Astrocyte of the spinal cord (primary cell): ENCODE results near the gene GPATCH2.

Experiments
- DNase-seq: peaks from one replicate; pipeline ENCODE4 v3.0.0; 2011; ENCODE audit warnings: low read depth, low spot score
- H3K4me3 ChIP-seq: 2 replicates; pipeline ENCODE4 v1.5.1; 2011; ENCODE audit warnings: low read depth, mild to moderate bottlenecking, low read length, moderate library complexity
- in situ Hi-C: cut with HindIII; loops from 2 replicates; pipeline ENCODE4 v1.10.0; 2017; ENCODE audit warnings: low sequenced_read_pairs
- TF ChIP-seq, protein P1 (sequence below): IDR thresholded peaks from 2 replicates; pipeline ENCODE4 v1.5.1; 2012; ENCODE audit warnings: low read depth, mild to moderate bottlenecking, low read length, inconsistent platforms

GPATCH2 gene

DNA sequence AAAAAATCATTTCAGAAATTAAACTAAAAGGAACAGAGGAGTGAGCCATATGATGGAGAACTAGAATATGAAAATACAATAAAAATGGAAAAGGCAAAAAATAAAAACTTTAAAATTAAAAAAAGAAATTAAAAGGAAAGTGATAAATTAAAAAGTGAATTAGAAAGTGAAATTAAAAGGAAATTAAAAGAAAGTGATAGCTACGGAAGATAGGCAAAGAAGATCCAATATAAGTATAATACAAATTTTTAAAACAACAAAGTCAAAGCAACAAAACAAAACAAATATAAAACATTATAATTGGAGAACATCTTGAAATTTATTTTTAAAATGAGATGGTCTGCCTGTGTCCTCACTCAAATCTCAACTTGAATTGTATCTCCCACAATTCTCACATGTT, 165.8 kb downstream of the GPATCH2 start:
- DNase-seq = no peak
- H3K4me3 ChIP-seq = no peak overlapping the region
- TF ChIP-seq, protein P1, sequence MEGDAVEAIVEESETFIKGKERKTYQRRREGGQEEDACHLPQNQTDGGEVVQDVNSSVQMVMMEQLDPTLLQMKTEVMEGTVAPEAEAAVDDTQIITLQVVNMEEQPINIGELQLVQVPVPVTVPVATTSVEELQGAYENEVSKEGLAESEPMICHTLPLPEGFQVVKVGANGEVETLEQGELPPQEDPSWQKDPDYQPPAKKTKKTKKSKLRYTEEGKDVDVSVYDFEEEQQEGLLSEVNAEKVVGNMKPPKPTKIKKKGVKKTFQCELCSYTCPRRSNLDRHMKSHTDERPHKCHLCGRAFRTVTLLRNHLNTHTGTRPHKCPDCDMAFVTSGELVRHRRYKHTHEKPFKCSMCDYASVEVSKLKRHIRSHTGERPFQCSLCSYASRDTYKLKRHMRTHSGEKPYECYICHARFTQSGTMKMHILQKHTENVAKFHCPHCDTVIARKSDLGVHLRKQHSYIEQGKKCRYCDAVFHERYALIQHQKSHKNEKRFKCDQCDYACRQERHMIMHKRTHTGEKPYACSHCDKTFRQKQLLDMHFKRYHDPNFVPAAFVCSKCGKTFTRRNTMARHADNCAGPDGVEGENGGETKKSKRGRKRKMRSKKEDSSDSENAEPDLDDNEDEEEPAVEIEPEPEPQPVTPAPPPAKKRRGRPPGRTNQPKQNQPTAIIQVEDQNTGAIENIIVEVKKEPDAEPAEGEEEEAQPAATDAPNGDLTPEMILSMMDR = no peak
- in situ Hi-C loops = no loop called here

GRCh38 chr1:217462666-217463065, 168.2 kb downstream of the GPATCH2 start:
- TF ChIP-seq, protein P1 = no peak
- H3K4me3 ChIP-seq = no peak overlapping the region
- in situ Hi-C loops = no loop called here
- DNase-seq = no peak

- TF ChIP-seq, protein P1 = no peak
- in situ Hi-C loops = no loop called here
- H3K4me3 ChIP-seq = no peak overlapping the region
- DNase-seq = no peak
Measured at GRCh38 chr1:217462159-217462558, 168.7 kb downstream of the GPATCH2 start.

GRCh38 chr1:217457016-217457415, 173.9 kb downstream of the GPATCH2 start:
- DNase-seq = no peak
- in situ Hi-C loops = no loop called here
- no peak overlapping the region for H3K4me3 ChIP-seq
- TF ChIP-seq, protein P1 = no peak

GRCh38 chr1:217456261-217456660, 174.6 kb downstream of the GPATCH2 start:
- no peak overlapping the region for H3K4me3 ChIP-seq
- in situ Hi-C loops = no loop called here
- DNase-seq = no peak
- TF ChIP-seq, protein P1 = no peak

DNA sequence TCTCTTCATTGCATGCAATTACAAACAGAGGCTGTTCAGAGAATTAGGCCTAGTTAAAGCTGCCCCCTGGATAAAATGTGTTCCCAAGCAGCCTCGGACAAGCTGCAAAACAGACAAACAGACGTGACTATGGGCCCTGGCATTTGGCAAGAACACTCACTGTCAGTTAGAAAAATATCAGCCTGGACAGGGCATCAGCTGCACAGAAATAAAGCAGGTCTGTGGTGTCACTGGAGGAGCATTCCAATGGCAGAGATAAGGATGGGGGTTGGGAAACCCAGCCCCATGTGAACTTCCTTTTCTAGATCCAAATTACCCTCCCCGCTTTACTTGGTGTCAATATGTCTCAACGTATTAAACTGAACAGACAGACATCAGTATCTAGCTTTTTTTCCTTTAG, 177.1 kb downstream of the GPATCH2 start:
- H3K4me3 ChIP-seq = no peak overlapping the region
- no peak for DNase-seq
- TF ChIP-seq, protein P1 = no peak
- in situ Hi-C loops = no loop called here

GRCh38 chr1:217449370-217449769, 181.5 kb downstream of the GPATCH2 start:
- DNase-seq = no peak
- in situ Hi-C loops = no loop called here
- H3K4me3 ChIP-seq = no peak overlapping the region
- TF ChIP-seq, protein P1 = no peak
